ENCODE results near the gene FHOD3.

The FHOD3 gene

GRCh38 chr18:36633961-36634412 is 336.5 kb downstream of the FHOD3 start:
- Histone ChIP-seq H3K27ac (ENCODE audit: low read depth, low read length) (no peak overlapping the region), H3K4me1 (ENCODE audit: insufficient read depth, low read length) (no peaks in the 10 kb centered on the region), H3K9me3 (ENCODE audit: low read length) (no peaks in the 10 kb centered on the region), H3K27me3 (ENCODE audit: control insufficient read depth in 1 of 2, insufficient read depth in 2 of 2, low read length in 2 of 2) (no peaks in the 10 kb centered on the region), H3K9ac (ENCODE audit: low read length) (no peak overlapping the region), H3K4me3 (ENCODE audit: low read depth in 1 of 2, low read length in 2 of 2) (no peak overlapping the region), H3K36me3 (ENCODE audit: insufficient read depth, low read length) (no peaks in the 10 kb centered on the region)

GRCh38 chr18:36634573-36635216 is 337.2 kb downstream of the FHOD3 start:
- H3K27me3 ChIP-seq (ENCODE audit: control insufficient read depth in 1 of 2, insufficient read depth in 2 of 2, low read length in 2 of 2), result no peaks in the 10 kb centered on the region
- no peak overlapping the region for H3K9ac ChIP-seq (ENCODE audit: low read length)
- no peak overlapping the region for H3K27ac ChIP-seq (ENCODE audit: low read depth, low read length)
- H3K9me3 ChIP-seq (ENCODE audit: low read length), result no peaks in the 10 kb centered on the region
- H3K4me1 ChIP-seq (ENCODE audit: insufficient read depth, low read length), result no peaks in the 10 kb centered on the region
- no peak overlapping the region for H3K4me3 ChIP-seq (ENCODE audit: low read depth in 1 of 2, low read length in 2 of 2)
- H3K36me3 ChIP-seq (ENCODE audit: insufficient read depth, low read length), result no peaks in the 10 kb centered on the region

DNA sequence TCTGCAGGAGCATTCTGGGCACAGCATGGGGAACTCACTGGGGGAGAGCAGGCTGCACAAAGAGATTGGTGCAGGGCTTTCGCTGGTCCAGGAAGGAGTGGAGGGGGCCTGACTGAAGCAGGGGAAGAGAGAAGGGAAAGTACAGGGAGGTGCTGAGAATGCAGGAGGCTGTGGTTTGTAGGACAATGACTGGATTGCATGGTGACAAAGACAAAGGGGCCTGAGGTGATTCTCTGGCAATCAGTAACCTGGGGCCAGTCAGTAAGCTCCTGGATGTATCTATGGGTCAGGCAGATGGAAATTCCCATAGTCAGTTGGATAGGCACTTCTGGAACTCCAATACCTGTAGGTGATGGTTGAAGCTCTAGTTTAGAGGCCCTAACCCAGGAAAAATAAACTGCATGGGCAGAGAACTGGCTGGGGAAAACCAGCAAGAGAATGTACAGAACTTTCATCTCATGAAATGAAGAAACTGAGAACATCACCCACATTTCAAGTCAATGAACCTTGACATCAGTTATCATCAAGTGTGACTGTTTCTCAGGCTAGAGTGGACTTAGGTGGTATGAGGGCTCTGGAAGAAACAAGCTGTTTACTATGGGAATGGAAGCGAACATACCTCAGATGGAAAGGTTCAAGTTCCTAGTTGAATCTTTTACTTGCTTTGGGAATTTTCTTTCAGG is 338.0 kb downstream of the FHOD3 start:
- H3K4me3 ChIP-seq (ENCODE audit: low read depth in 1 of 2, low read length in 2 of 2), result no peak overlapping the region
- H3K4me1 ChIP-seq (ENCODE audit: insufficient read depth, low read length), result peaks cover 7% of the 10 kb centered on the region
- no peak overlapping the region for H3K9ac ChIP-seq (ENCODE audit: low read length)
- H3K9me3 ChIP-seq (ENCODE audit: low read length), result no peaks in the 10 kb centered on the region
- H3K36me3 ChIP-seq (ENCODE audit: insufficient read depth, low read length), result no peaks in the 10 kb centered on the region
- H3K27ac ChIP-seq (ENCODE audit: low read depth, low read length), result no peak overlapping the region
- no peaks in the 10 kb centered on the region for H3K27me3 ChIP-seq (ENCODE audit: control insufficient read depth in 1 of 2, insufficient read depth in 2 of 2, low read length in 2 of 2)

- Histone ChIP-seq H3K27me3 (ENCODE audit: control insufficient read depth in 1 of 2, insufficient read depth in 2 of 2, low read length in 2 of 2) (no peaks in the 10 kb centered on the region), H3K9me3 (ENCODE audit: low read length) (no peaks in the 10 kb centered on the region), H3K4me3 (ENCODE audit: low read depth in 1 of 2, low read length in 2 of 2) (no peak overlapping the region), H3K27ac (ENCODE audit: low read depth, low read length) (no peak overlapping the region), H3K36me3 (ENCODE audit: insufficient read depth, low read length) (no peaks in the 10 kb centered on the region), H3K4me1 (ENCODE audit: insufficient read depth, low read length) (peaks cover 14% of the 10 kb centered on the region), H3K9ac (ENCODE audit: low read length) (no peak overlapping the region)
Measured at GRCh38 chr18:36636237-36636817, 338.8 kb downstream of the FHOD3 start.

DNA sequence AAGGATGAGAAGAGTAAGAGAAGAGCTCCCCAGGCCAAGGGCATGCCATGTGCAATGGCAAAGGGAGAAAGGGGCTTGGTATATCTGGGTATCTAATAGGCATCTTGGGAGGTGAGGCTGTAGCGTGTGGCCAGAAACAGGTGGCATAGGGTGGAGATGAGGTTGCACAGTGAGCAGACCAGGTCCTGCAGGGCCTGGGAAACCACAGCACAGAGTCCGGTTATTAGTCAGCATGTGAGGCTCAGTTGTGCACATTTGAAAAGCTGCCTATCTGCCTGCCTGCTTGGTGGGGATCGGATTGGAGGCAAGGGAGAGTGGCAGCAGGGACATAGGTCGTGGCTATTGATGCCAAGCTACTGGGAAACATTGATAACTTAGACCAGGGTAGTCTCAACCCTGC is 340.7 kb downstream of the FHOD3 start:
- Histone ChIP-seq H3K4me1 (ENCODE audit: insufficient read depth, low read length) (peaks cover 15% of the 10 kb centered on the region), H3K9me3 (ENCODE audit: low read length) (no peaks in the 10 kb centered on the region), H3K36me3 (ENCODE audit: insufficient read depth, low read length) (no peaks in the 10 kb centered on the region), H3K4me3 (ENCODE audit: low read depth in 1 of 2, low read length in 2 of 2) (no peak overlapping the region), H3K27me3 (ENCODE audit: control insufficient read depth in 1 of 2, insufficient read depth in 2 of 2, low read length in 2 of 2) (no peaks in the 10 kb centered on the region), H3K27ac (ENCODE audit: low read depth, low read length) (no peak overlapping the region), H3K9ac (ENCODE audit: low read length) (no peak overlapping the region)

DNA sequence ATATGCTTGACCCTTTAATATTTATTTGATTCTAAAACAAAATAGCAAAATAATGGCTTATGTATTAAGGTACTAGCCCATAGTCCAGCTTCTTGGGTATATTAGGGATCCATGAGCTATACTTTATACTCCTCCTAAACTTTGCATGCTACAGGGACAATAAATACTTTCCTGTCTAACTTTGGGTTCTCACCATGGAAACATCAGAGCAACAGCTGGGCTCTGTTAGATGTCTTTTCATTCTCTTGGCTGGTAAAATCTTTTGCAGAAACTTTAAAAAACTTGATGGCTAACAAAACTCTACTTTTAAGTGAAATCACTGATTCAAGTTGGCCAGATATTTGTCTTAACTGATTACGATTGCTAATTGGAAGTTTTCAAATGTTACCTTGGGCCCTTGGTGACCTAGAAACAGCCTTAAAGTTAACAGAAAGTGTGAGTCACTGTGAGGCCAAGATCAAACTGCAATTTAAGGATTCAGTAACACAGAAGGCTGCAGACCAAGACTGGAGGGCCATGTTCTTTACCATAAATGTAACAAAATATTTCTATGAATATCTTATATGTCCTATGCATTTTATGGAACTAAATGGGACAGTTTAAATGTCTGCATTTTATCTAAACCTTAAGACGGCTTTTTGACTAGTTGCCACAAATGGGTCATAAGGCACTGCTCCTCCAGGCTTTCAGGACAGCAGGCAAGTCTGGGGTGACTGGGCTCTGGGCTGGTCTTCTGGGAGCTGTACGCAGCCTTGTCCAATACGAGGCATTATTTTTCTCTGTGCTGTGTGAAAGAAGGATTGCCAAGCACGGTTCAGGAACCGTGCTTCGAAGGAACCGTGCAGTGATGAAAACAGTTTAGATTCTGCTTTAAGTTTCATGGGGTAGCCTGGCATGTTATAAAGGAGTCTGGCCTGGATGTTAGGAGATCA is 342.8 kb downstream of the FHOD3 start:
- Histone ChIP-seq H3K9ac (ENCODE audit: low read length) (no peak overlapping the region), H3K27ac (ENCODE audit: low read depth, low read length) (peak overlapping the region; percentile 39), H3K27me3 (ENCODE audit: control insufficient read depth in 1 of 2, insufficient read depth in 2 of 2, low read length in 2 of 2) (no peaks in the 10 kb centered on the region)

DNA sequence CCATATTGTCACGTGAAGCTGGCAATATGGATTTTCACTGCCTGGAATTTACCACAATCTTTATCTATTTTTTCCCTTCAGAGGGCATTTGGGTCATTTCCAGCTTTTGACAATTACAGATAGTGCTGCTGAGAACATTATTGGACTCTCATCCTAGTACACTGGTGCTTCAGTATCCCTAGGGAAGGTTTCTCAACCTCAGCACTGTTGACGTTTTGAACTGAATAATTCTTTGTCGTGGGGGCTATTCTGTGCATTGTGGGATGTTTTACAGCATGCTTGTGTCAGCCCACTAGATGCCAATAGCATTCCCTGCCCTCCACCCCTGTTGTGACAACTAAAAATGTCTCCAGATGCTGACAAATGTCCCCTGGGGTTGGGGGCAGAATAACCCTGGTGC is 345.5 kb downstream of the FHOD3 start:
- Histone ChIP-seq H3K27me3 (ENCODE audit: control insufficient read depth in 1 of 2, insufficient read depth in 2 of 2, low read length in 2 of 2) (no peaks in the 10 kb centered on the region), H3K4me3 (ENCODE audit: low read depth in 1 of 2, low read length in 2 of 2) (no peak overlapping the region), H3K27ac (ENCODE audit: low read depth, low read length) (no peak overlapping the region), H3K36me3 (ENCODE audit: insufficient read depth, low read length) (no peaks in the 10 kb centered on the region), H3K4me1 (ENCODE audit: insufficient read depth, low read length) (peaks cover 15% of the 10 kb centered on the region), H3K9me3 (ENCODE audit: low read length) (no peaks in the 10 kb centered on the region), H3K9ac (ENCODE audit: low read length) (no peak overlapping the region)

More for the DNA sequence above, 342.8 kb downstream of the FHOD3 start:
- H3K9me3 ChIP-seq (ENCODE audit: low read length), result no peaks in the 10 kb centered on the region
- no peak overlapping the region for H3K4me3 ChIP-seq (ENCODE audit: low read depth in 1 of 2, low read length in 2 of 2)
- H3K4me1 ChIP-seq (ENCODE audit: insufficient read depth, low read length), result peaks cover 15% of the 10 kb centered on the region
- H3K36me3 ChIP-seq (ENCODE audit: insufficient read depth, low read length), result no peaks in the 10 kb centered on the region

- Histone ChIP-seq H3K4me3 (ENCODE audit: low read depth in 1 of 2, low read length in 2 of 2) (no peak overlapping the region), H3K9me3 (ENCODE audit: low read length) (no peaks in the 10 kb centered on the region), H3K4me1 (ENCODE audit: insufficient read depth, low read length) (no peaks in the 10 kb centered on the region), H3K27me3 (ENCODE audit: control insufficient read depth in 1 of 2, insufficient read depth in 2 of 2, low read length in 2 of 2) (no peaks in the 10 kb centered on the region), H3K27ac (ENCODE audit: low read depth, low read length) (no peak overlapping the region), H3K36me3 (ENCODE audit: insufficient read depth, low read length) (no peaks in the 10 kb centered on the region), H3K9ac (ENCODE audit: low read length) (no peak overlapping the region)
Measured at GRCh38 chr18:36648803-36649202, 351.3 kb downstream of the FHOD3 start.

DNA sequence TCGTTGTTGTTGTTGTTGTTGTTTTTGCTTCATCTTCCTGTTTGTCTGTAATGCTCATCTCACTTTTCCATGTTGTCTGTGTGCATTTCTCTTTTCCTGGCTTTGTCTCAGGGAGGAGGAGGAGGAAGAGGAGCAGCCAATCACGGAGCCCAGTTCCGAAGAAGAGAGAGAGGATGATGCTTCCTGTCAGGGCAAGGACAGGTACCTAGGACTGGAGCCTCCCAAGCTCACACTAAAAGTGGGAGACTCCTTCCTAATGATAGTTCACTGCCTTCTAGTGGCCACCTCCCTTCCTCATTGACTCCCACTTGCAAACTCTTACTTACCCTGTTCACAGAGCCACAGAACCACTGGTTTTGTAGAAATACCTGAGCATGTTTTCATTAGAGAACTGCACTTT is 351.7 kb downstream of the FHOD3 start:
- Histone ChIP-seq H3K9ac (ENCODE audit: low read length) (no peak overlapping the region), H3K4me3 (ENCODE audit: low read depth in 1 of 2, low read length in 2 of 2) (no peak overlapping the region), H3K36me3 (ENCODE audit: insufficient read depth, low read length) (no peaks in the 10 kb centered on the region), H3K27ac (ENCODE audit: low read depth, low read length) (no peak overlapping the region), H3K4me1 (ENCODE audit: insufficient read depth, low read length) (no peaks in the 10 kb centered on the region), H3K27me3 (ENCODE audit: control insufficient read depth in 1 of 2, insufficient read depth in 2 of 2, low read length in 2 of 2) (no peaks in the 10 kb centered on the region), H3K9me3 (ENCODE audit: low read length) (no peaks in the 10 kb centered on the region)

DNA sequence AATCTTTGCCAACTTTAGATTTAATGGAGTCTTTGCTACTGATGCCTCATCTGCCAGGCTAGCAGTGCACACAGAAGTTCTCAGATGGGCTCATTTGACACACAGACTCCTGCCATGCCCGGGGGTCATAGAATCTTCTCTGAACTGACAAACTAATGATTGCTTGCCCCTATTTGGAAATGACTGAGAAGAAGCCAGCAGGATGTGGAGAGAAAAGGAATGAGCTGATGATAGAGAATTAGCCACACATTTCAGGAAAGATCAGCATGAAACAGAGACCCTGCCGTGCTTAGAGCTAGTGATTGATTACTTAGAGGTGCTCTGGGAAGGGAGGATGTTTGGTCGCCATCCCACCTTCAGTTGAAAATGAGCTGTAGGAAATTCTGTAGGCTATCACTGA is 352.8 kb downstream of the FHOD3 start:
- H3K4me3 ChIP-seq (ENCODE audit: low read depth in 1 of 2, low read length in 2 of 2), result no peak overlapping the region
- H3K4me1 ChIP-seq (ENCODE audit: insufficient read depth, low read length), result no peaks in the 10 kb centered on the region
- no peak overlapping the region for H3K9ac ChIP-seq (ENCODE audit: low read length)
- H3K27ac ChIP-seq (ENCODE audit: low read depth, low read length), result no peak overlapping the region
- H3K27me3 ChIP-seq (ENCODE audit: control insufficient read depth in 1 of 2, insufficient read depth in 2 of 2, low read length in 2 of 2), result no peaks in the 10 kb centered on the region
- no peaks in the 10 kb centered on the region for H3K36me3 ChIP-seq (ENCODE audit: insufficient read depth, low read length)
- H3K9me3 ChIP-seq (ENCODE audit: low read length), result no peaks in the 10 kb centered on the region

GRCh38 chr18:36650906-36651305 is 353.4 kb downstream of the FHOD3 start:
- H3K36me3 ChIP-seq (ENCODE audit: insufficient read depth, low read length), result no peaks in the 10 kb centered on the region
- no peak overlapping the region for H3K4me3 ChIP-seq (ENCODE audit: low read depth in 1 of 2, low read length in 2 of 2)
- no peaks in the 10 kb centered on the region for H3K4me1 ChIP-seq (ENCODE audit: insufficient read depth, low read length)
- no peaks in the 10 kb centered on the region for H3K9me3 ChIP-seq (ENCODE audit: low read length)
- H3K27me3 ChIP-seq (ENCODE audit: control insufficient read depth in 1 of 2, insufficient read depth in 2 of 2, low read length in 2 of 2), result no peaks in the 10 kb centered on the region
- H3K9ac ChIP-seq (ENCODE audit: low read length), result no peak overlapping the region
- H3K27ac ChIP-seq (ENCODE audit: low read depth, low read length), result no peak overlapping the region

Measured in muscle layer of colon (tissue), 2 donors.